IPS-NIHi11 (cell line): ENCODE measurements around the gene CALHM2.
"Not testable (repeated sequence)": the region's sequence is repeated elsewhere in the genome, so short reads cannot be mapped to it uniquely, and the experiment has no call there.

ENCODE experiments used
- DNase-seq: peaks from one replicate; pipeline ENCODE4 v3.0.0; 2012; ENCODE audit warnings: mixed read lengths, low spot score

Gene CALHM2

GRCh38 chr10:103449208-103450144 is 2.7 kb downstream of the CALHM2 start:
- no peak for DNase-seq

- DNase-seq = no peak
These were observed 3.4 kb downstream of the CALHM2 start for GRCh38 chr10:103448746-103449145.

GRCh38 chr10:103447187-103447586 is 5.0 kb downstream of the CALHM2 start:
- DNase-seq = no peak

GRCh38 chr10:103445767-103446567 is 6.2 kb downstream of the CALHM2 start:
- no peak for DNase-seq

- no peak for DNase-seq
These were observed 6.8 kb downstream of the CALHM2 start for GRCh38 chr10:103445366-103445765.

- no peak for DNase-seq
These were observed 7.7 kb downstream of the CALHM2 start for GRCh38 chr10:103444478-103444877.

GRCh38 chr10:103443475-103444185 is 8.5 kb downstream of the CALHM2 start:
- DNase-seq = no peak

GRCh38 chr10:103442031-103442461 is 10.1 kb downstream of the CALHM2 start:
- no peak for DNase-seq

GRCh38 chr10:103441611-103442010 is 10.6 kb downstream of the CALHM2 start:
- no peak for DNase-seq

- DNase-seq = no peak
These were observed 11.0 kb downstream of the CALHM2 start for GRCh38 chr10:103441206-103441605.

- no peak for DNase-seq
These were observed 11.8 kb downstream of the CALHM2 start for GRCh38 chr10:103440416-103440815.

- DNase-seq = no peak
These were observed 12.4 kb downstream of the CALHM2 start for GRCh38 chr10:103439776-103440175.

GRCh38 chr10:103433858-103434257 is 18.3 kb downstream of the CALHM2 start:
- DNase-seq = no peak

GRCh38 chr10:103431902-103432301 is 20.3 kb downstream of the CALHM2 start:
- DNase-seq = no peak

- DNase-seq = no peak
These were observed 22.5 kb downstream of the CALHM2 start for GRCh38 chr10:103429647-103430046.

GRCh38 chr10:103428989-103429643 is 23.1 kb downstream of the CALHM2 start:
- no peak for DNase-seq

GRCh38 chr10:103427866-103428265 is 24.3 kb downstream of the CALHM2 start:
- DNase-seq = no peak

- no peak for DNase-seq
These were observed 28.4 kb downstream of the CALHM2 start for GRCh38 chr10:103423748-103424147.

- no peak for DNase-seq
These were observed 33.1 kb downstream of the CALHM2 start for GRCh38 chr10:103419101-103419500.

- no peak for DNase-seq
These were observed 34.6 kb downstream of the CALHM2 start for GRCh38 chr10:103417601-103418000.

- not testable (repeated sequence) for DNase-seq
These were observed 35.1 kb downstream of the CALHM2 start for GRCh38 chr10:103417148-103417469.
